DMS79 (cell line): Measurements from ENCODE around the gene KIRREL1.

ENCODE experiments used
- DNase-seq: peaks from one replicate; lab custom pipeline; 2025; lab: John Stamatoyannopoulos, UW

Gene KIRREL1

DNA sequence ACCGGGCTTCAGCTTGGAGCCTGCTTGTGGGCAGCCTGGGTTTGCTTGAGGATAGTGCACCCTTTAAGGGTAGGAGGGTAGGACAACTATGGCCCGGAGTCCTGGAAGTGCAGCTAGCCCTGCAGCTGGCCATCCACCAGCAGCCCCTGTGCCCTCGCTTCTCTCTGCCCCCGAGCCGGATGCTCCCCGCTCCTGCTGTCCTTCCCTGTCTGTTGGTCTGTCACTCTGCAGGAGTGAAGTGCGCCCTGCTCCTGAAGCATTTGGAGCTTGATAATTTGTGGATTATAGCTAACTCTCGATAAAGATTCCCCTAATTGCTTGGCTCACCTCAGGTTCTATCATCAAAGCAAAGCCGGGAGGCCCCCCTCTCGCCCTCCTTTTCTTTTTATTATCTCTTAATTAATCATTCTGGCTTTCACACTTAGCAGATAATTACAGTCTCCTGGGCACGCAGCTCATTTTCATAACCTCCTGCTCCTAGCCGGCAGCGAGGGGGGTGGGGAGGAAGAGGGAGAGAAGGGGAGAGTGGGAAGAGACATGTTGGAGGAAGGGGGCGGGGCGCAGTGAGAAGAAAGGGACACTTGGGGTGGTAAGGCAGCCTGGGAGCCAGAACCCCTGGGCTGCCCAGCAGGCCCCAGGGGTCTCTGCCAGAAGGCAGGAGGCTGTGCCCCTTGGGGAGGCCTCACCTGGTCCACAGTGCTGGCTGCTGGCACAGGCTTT is 14.4 kb downstream of the KIRREL1 start:
- no peak for DNase-seq

GRCh38 chr1:158008630-158009029 is 15.2 kb downstream of the KIRREL1 start:
- DNase-seq: no peak

GRCh38 chr1:158011714-158012113 is 18.3 kb downstream of the KIRREL1 start:
- no peak for DNase-seq

- no peak for DNase-seq
Measured at GRCh38 chr1:158013840-158014730, 20.6 kb downstream of the KIRREL1 start.

GRCh38 chr1:158014731-158015320 is 21.4 kb downstream of the KIRREL1 start:
- no peak for DNase-seq

GRCh38 chr1:158016651-158017335 is 23.3 kb downstream of the KIRREL1 start:
- no peak for DNase-seq

GRCh38 chr1:158017800-158018595 is 24.6 kb downstream of the KIRREL1 start:
- DNase-seq: no peak

DNA sequence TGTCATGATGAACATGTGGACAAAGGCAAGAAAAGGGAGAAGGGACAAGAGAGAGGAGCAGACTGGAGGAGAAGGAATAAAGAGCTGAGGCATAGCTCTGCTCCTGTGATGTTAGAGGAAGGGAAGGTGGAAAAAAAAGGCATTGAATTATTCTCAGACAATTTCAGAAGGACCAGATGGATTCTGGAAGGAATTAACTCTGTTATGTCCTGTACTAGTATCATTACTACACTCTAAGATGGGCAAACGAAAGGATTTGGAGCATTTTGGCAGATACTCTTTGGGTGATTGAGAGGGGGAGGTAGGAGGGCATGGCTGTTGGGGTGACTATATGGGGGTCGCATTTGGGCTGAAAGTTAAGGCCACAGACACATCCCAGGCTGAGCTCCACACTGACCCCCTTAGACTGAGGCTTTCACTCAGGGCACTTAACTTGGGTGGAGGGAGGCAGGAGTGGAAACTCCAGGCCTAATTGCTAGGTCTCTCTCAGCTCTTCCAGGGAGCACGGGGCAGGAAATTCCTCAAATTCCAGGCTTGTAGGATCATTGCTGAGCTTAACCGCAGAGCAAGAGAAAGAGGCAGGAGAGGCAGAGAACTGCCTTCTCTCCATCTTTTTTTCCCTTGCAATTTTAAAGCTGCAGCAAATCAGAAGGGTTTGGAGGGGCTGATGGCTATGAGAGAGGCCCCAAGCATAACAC is 25.9 kb downstream of the KIRREL1 start:
- no peak for DNase-seq

- no peak for DNase-seq
Measured at GRCh38 chr1:158020259-158020885, 26.9 kb downstream of the KIRREL1 start.

DNA sequence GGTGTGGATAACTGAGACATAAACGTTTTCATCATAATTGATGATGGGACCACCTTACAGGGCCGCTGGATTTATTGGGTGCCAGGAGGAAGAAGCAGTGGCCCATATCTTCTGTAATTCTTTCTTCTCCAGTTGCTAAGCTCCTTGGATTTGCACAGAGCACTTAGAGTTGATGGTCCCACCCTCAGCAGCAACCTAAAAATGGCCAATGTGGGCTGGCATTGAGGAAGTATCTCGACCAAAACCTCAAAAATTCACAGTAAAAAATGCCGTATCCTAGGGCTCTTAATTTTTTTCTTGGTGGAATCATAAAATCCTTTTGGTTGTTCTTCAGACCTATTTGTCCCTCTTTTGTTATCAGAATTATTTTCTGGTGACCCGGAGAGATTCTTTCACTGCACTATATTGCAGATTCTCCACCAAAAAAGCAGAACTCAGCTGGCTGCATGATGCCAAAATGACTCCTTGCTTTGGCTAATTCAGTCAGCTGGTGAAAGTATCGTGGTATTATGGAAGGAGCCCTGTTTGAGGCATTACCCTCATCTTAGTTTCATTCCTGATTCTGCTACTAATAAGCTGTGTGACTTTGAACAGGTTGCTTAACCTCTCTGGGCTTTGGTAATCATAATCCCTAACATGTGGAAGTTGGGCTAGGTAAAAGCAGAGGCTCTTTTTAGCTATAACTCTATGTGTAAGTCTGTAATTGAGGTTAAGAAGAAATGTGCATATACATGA is 27.6 kb downstream of the KIRREL1 start:
- no peak for DNase-seq

DNA sequence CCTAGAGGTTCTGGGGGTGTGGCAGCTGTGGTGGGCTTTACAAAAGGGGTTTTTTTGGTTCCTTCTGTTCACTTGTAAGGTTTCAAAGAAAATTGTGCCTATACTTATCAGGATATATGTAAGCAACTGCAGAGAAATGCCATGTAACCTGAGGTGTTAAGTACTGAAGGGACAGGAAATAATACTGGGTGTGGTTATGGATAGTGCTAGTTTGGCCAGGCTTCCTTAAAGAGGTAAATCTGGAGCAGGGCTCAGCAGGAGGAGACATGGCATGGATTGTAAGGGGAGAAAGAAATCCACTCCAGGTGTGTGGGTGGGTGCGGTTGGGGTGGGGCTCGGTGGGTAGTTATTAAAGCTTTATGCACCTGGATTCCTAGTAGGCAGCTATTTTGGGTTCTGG is 28.3 kb downstream of the KIRREL1 start:
- DNase-seq: no peak

- DNase-seq: no peak
Measured at GRCh38 chr1:158022554-158023312, 29.3 kb downstream of the KIRREL1 start.

GRCh38 chr1:158024737-158025136 is 31.3 kb downstream of the KIRREL1 start:
- no peak for DNase-seq

DNA sequence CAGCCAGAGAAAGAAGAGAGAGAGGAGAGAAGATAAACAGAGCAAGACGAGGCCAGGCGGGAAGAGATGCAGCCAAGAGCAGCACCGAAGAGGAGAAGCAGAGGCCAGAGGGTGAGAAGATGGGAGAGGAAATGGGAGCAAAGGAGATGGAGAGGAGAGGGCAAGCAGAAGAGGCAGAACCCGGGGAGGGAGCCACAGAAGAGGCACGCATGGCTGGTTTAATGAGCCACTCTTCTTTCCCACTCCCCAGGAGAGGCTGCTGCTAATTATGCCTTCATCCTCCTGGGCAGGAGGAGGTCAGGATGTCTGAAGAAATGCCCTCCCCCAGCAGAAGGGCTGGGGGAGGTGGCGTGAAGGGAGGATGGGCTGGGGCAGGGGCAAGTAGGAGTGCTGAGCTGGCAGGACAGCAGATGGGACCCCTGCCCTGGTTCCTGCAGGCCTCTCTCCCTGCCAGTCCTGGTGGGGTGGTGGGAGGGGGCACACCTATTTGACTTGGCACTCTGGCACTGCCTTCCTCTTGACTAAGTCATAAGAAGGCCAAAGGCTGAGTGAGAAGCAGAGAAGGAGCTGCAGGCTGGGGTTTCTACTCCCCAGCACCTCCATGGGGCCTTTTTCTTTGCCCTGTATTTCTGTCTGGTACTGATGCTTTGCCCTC is 32.3 kb downstream of the KIRREL1 start:
- DNase-seq: no peak

DNA sequence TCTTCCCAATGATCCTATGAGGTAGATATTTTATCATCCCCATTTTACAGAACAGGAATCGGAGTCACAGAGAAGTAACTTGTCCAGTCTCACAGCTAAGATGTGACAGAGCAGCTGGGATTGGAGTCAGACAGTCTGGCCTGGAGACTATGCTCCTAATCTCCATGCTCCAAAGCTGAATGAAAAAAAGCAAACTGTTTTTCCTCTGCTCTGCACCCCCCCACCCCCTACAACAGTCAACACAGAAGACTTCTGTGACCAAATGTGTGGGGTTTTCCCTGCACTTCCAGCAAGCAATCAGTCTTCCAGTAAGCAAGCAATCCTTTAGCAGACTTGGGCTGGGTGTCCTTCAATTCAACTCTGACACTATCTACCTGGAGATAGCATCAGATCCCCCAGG is 33.2 kb downstream of the KIRREL1 start:
- DNase-seq: no peak

DNA sequence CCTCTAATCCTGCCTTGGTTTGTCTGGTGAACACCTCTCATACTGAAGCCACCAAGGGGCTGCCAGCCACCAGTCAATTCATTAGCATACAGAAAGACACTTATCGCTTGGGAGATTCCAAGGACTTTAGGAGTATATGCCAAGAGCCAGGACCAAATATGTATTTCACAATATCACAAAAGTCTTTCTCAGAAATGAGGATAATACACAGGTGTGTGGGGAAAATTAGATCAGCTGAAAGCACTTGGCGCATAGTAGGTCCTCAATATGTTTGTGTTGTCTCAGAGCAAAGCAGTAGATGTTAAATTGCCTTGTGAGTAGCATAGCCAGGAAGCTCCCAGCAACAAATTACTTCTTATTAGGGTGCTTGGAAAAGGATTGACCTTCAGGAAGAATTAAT is 34.1 kb downstream of the KIRREL1 start:
- no peak for DNase-seq

GRCh38 chr1:158028969-158029368 is 35.5 kb downstream of the KIRREL1 start:
- no peak for DNase-seq

DNA sequence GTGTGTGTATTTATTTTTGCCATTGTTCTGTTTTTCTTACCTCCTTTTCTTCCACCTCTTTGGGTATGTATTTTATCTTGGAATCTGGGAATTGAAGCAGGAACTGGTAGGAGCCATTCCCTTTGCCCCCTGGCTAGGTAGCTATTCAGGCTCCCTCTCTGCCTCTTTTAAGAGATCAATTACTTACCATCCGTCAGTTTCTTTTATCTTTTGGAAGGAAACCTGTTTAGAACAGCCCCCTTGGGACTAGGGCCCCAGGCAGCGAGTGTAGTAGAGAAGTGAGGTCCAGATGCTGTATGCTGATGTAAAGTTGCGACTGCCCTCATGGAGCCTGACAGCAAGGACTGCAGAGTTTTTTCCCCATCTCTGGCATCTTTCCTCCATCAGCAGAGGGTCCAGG is 41.6 kb downstream of the KIRREL1 start:
- DNase-seq: no peak
